SK-N-SH treated with all-trans-retinoic acid at 6 μM for 48 hours (cell line): ENCODE measurements around the gene INS.

ENCODE experiments used
- ATAC-seq: fragments of 200-7000 bp; cut with Tn5 transposase; 3 replicates; pipeline ENCODE4 v1.9.1; 2020; ENCODE audit warnings: mild to moderate bottlenecking, moderate library complexity
- BACH2 ChIP-seq: fragments of 250-450 bp; sonication (Bioruptor Pico); IDR thresholded peaks from 2 replicates; pipeline ENCODE4 v1.9.0; 2021; ENCODE audit warnings: mild to moderate bottlenecking, borderline replicate concordance
- CSRNP3 ChIP-seq: fragments of 250-450 bp; sonication (Bioruptor Pico); IDR thresholded peaks from 2 replicates; pipeline ENCODE4 v1.5.1; 2021; ENCODE audit warnings: mild to moderate bottlenecking, moderate library complexity
- ESRRG ChIP-seq: fragments of 250-450 bp; sonication (Bioruptor Pico); IDR thresholded peaks from 2 replicates; pipeline ENCODE4 v1.6.1; 2021; ENCODE audit warnings: mild to moderate bottlenecking
- GLIS3 ChIP-seq: fragments of 250-450 bp; sonication (Bioruptor Pico); IDR thresholded peaks from 2 replicates; pipeline ENCODE4 v1.5.0; 2020; ENCODE audit warnings: mild to moderate bottlenecking, moderate library complexity
- ISL1 ChIP-seq: fragments of 250-450 bp; sonication (Bioruptor Pico); IDR thresholded peaks from 2 replicates; pipeline ENCODE4 v2.1.2; 2022; ENCODE audit warnings: mild to moderate bottlenecking, moderate library complexity
- OSR1 ChIP-seq: fragments of 250-450 bp; sonication (Bioruptor Pico); IDR thresholded peaks from 2 replicates; pipeline ENCODE4 v1.8.0; 2022; ENCODE audit warnings: moderate library complexity, mild to moderate bottlenecking, inconsistent platforms
- PATZ1 ChIP-seq: fragments of 250-450 bp; sonication (Bioruptor Pico); IDR thresholded peaks from 2 replicates; pipeline ENCODE4 v1.8.0; 2020; ENCODE audit warnings: mild to moderate bottlenecking, moderate library complexity, borderline replicate concordance
- POU6F1 ChIP-seq: fragments of 250-450 bp; sonication (Bioruptor Pico); IDR thresholded peaks from 2 replicates; pipeline ENCODE4 v1.8.0; 2021; ENCODE audit warnings: low read depth, mild to moderate bottlenecking, moderate library complexity, borderline replicate concordance
- PPARA ChIP-seq: fragments of 250-450 bp; sonication (Bioruptor Pico); IDR thresholded peaks from 2 replicates; pipeline ENCODE4 v1.5.0; 2020; ENCODE audit warnings: mild to moderate bottlenecking, borderline replicate concordance
- RARB ChIP-seq: fragments of 250-450 bp; sonication (Bioruptor Pico); IDR thresholded peaks from 2 replicates; pipeline ENCODE4 v1.8.0; 2021; ENCODE audit warnings: mild to moderate bottlenecking, moderate library complexity
- SNAI2 ChIP-seq: fragments of 250-450 bp; sonication (Bioruptor Pico); IDR thresholded peaks from 2 replicates; pipeline ENCODE4 v1.5.0; 2020; ENCODE audit warnings: mild to moderate bottlenecking, moderate library complexity
- TCF4 ChIP-seq: fragments of 250-450 bp; sonication (Bioruptor Pico); IDR thresholded peaks from 2 replicates; pipeline ENCODE4 v1.8.0; 2021; ENCODE audit warnings: mild to moderate bottlenecking, moderate library complexity, borderline replicate concordance
- TOX ChIP-seq: fragments of 250-450 bp; sonication (Bioruptor Pico); IDR thresholded peaks from 2 replicates; pipeline ENCODE4 v1.8.0; 2021; ENCODE audit warnings: mild to moderate bottlenecking, moderate library complexity, borderline replicate concordance
- ZC3H10 ChIP-seq: fragments of 250-450 bp; sonication (Bioruptor Pico); IDR thresholded peaks from 2 replicates; pipeline ENCODE4 v1.5.1; 2021; ENCODE audit warnings: mild to moderate bottlenecking, moderate library complexity
- ZFP3 ChIP-seq: fragments of 250-450 bp; sonication (Bioruptor Pico); IDR thresholded peaks from 2 replicates; pipeline ENCODE4 v1.5.0; 2020; ENCODE audit warnings: mild to moderate bottlenecking, moderate library complexity
- ZFP30 ChIP-seq: fragments of 450-650 bp; formaldehyde crosslinking; IDR thresholded peaks from 2 replicates; pipeline ENCODE4 v1.5.0; 2022; ENCODE audit warnings: mild to moderate bottlenecking, moderate library complexity
- ZNF565 ChIP-seq: fragments of 450-650 bp; formaldehyde crosslinking; conservative IDR thresholded peaks from 2 replicates; pipeline ENCODE4 v1.5.0; 2020; ENCODE audit warnings: low read depth, mild to moderate bottlenecking, moderate library complexity
- ZNF8 ChIP-seq: fragments of 450-650 bp; formaldehyde crosslinking; IDR thresholded peaks from 2 replicates; pipeline ENCODE4 v1.5.0; 2020; ENCODE audit warnings: mild to moderate bottlenecking, moderate library complexity
- TF ChIP-seq, protein P1 (sequence below): fragments of 250-450 bp; sonication (Bioruptor Pico); IDR thresholded peaks from 2 replicates; pipeline ENCODE4 v1.5.1; 2020; ENCODE audit warnings: low read depth, mild to moderate bottlenecking, moderate library complexity
- TF ChIP-seq, protein P2 (sequence below): fragments of 250-450 bp; sonication (Bioruptor Pico); IDR thresholded peaks from 2 replicates; pipeline ENCODE4 v1.5.0; 2020; ENCODE audit warnings: mild to moderate bottlenecking, moderate library complexity

INS gene

GRCh38 chr11:2140411-2141400 is 20.3 kb downstream of the INS start:
- ATAC-seq: no peak
- TF ChIP-seq ZFP3 (CRISPR knock-in tag) (no peak), ZNF8 (CRISPR knock-in tag) (no peak)

DNA sequence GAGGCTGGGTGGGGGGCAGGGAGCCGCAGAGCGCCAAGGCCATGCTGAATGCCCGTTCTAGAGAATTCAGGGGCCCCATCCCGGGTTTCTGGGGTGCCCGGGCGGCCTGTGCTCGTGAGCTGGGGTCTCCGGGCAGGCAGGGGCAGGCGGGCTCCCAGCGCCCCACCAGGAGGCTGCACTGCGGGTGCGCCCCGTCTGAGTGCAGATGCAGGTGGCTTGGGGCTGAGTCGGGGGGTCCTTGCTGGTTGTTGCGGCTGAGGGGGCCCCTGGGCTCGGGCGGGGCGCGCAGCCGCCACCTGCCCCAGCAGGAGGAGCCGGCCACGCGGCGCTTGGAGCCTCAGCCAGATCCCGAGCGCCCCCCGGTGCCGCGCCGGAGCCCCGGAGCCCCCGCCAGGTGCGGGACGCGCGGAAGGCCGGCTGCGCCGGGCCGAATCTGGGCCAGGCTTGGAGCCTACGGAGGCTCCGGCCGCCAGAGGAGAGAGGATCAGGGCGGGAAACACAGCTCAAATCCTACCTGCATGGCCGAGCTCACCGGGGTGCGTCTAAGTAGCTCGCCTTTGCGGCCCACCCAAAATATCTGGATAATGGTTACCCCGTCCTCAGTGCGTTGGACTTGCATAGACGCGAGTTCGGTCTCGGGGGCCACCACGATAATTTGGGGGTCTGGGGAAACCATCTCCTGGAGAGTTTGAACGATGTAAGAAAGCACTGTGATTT is 21.2 kb downstream of the INS start:
- TF ChIP-seq PPARA (CRISPR knock-in tag) (no peak), SNAI2 (CRISPR knock-in tag) (no peak), TOX (CRISPR knock-in tag) (no peak), ISL1 (CRISPR knock-in tag) (no peak), PATZ1 (CRISPR knock-in tag) (no peak), ZNF565 (CRISPR knock-in tag) (no peak), ZNF8 (CRISPR knock-in tag) (no peak), RARB (CRISPR knock-in tag) (no peak), ESRRG (no peak), ZFP30 (CRISPR knock-in tag) (no peak), POU6F1 (CRISPR knock-in tag) (no peak), GLIS3 (no peak), CSRNP3 (CRISPR knock-in tag) (no peak), BACH2 (CRISPR knock-in tag) (no peak), TCF4 (CRISPR knock-in tag) (no peak), ZC3H10 (no peak), OSR1 (no peak)
- TF ChIP-seq, protein P1, sequence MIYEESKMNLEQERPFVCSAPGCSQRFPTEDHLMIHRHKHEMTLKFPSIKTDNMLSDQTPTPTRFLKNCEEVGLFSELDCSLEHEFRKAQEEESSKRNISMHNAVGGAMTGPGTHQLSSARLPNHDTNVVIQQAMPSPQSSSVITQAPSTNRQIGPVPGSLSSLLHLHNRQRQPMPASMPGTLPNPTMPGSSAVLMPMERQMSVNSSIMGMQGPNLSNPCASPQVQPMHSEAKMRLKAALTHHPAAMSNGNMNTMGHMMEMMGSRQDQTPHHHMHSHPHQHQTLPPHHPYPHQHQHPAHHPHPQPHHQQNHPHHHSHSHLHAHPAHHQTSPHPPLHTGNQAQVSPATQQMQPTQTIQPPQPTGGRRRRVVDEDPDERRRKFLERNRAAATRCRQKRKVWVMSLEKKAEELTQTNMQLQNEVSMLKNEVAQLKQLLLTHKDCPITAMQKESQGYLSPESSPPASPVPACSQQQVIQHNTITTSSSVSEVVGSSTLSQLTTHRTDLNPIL (CRISPR knock-in tag): no peak
- TF ChIP-seq, protein P2, sequence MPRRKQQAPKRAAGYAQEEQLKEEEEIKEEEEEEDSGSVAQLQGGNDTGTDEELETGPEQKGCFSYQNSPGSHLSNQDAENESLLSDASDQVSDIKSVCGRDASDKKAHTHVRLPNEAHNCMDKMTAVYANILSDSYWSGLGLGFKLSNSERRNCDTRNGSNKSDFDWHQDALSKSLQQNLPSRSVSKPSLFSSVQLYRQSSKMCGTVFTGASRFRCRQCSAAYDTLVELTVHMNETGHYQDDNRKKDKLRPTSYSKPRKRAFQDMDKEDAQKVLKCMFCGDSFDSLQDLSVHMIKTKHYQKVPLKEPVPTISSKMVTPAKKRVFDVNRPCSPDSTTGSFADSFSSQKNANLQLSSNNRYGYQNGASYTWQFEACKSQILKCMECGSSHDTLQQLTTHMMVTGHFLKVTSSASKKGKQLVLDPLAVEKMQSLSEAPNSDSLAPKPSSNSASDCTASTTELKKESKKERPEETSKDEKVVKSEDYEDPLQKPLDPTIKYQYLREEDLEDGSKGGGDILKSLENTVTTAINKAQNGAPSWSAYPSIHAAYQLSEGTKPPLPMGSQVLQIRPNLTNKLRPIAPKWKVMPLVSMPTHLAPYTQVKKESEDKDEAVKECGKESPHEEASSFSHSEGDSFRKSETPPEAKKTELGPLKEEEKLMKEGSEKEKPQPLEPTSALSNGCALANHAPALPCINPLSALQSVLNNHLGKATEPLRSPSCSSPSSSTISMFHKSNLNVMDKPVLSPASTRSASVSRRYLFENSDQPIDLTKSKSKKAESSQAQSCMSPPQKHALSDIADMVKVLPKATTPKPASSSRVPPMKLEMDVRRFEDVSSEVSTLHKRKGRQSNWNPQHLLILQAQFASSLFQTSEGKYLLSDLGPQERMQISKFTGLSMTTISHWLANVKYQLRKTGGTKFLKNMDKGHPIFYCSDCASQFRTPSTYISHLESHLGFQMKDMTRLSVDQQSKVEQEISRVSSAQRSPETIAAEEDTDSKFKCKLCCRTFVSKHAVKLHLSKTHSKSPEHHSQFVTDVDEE (CRISPR knock-in tag): no peak
- no peak for ATAC-seq

DNA sequence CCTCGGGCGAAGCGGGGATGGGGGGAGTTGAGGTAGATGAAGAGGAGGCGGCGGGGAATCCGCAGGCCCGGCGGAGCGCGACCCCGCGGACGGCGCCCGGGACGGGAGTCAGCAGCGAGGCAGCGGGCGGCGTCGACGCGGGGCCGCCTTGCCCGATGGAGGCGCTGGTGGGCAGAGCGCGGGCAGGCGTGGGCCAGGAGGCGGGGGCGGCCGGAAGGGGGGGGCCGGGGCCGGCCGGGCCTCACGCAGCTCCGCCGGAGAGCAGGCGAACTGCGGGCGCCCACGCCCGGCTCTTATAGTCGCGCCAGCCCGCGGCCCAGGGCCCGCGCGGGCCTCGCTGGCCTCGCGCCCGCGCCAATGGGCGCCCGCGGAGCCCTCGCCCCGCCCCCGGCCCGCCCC is 21.9 kb downstream of the INS start, which contains the start of gene IGF2:
TSS of gene IGF2 (minus strand) at position 267 of the 399 bp plus-strand sequence. CDS start 3,866 bp downstream, outside the sequence.
- no peak for ATAC-seq
- no peak for TF ChIP-seq CSRNP3 (CRISPR knock-in tag)
- TF ChIP-seq POU6F1 (CRISPR knock-in tag): no peak
- TF ChIP-seq PPARA (CRISPR knock-in tag): no peak
- no peak for TF ChIP-seq BACH2 (CRISPR knock-in tag)
- TF ChIP-seq PATZ1 (CRISPR knock-in tag): no peak
- no peak for TF ChIP-seq OSR1
- no peak for TF ChIP-seq ZC3H10
- no peak for TF ChIP-seq TCF4 (CRISPR knock-in tag)
- TF ChIP-seq RARB (CRISPR knock-in tag): no peak
- no peak for TF ChIP-seq ZNF8 (CRISPR knock-in tag)
